Measurements from ENCODE around the gene CD300LB.

DNA sequence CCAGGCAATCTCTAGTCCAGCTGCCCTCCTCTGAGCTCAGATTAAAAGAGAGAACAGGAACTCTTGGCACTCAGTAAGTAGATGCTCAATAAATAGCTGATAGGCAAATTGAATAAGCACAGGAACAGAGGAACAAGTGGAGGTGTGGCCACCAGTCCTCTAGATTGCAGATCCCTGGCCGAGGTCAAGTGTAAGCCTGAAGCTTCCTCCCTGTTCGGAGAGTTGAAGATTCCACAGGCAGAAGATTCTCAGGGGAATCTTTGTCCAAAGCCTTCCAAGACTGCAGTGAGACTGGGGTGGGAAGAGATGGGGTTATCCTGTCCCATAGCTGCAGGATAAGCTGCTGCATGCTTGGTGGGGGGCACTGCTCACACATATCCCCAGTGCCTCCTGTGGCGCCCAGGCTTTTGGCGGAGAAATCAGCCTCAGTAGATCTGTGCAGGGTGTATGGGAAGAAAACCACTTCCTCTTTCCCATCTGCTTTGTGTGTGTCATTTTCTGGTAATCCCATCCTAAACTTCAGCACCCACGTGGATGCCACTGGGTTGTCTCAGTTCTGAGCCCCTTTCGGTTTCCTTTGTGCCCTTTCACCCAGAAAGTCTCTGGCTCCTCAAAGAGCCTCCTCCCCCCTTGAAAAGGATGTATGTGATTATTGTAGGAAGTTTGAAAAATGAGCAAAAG, 52.7 kb downstream of the CD300LB start:
- TF ChIP-seq, protein P1, sequence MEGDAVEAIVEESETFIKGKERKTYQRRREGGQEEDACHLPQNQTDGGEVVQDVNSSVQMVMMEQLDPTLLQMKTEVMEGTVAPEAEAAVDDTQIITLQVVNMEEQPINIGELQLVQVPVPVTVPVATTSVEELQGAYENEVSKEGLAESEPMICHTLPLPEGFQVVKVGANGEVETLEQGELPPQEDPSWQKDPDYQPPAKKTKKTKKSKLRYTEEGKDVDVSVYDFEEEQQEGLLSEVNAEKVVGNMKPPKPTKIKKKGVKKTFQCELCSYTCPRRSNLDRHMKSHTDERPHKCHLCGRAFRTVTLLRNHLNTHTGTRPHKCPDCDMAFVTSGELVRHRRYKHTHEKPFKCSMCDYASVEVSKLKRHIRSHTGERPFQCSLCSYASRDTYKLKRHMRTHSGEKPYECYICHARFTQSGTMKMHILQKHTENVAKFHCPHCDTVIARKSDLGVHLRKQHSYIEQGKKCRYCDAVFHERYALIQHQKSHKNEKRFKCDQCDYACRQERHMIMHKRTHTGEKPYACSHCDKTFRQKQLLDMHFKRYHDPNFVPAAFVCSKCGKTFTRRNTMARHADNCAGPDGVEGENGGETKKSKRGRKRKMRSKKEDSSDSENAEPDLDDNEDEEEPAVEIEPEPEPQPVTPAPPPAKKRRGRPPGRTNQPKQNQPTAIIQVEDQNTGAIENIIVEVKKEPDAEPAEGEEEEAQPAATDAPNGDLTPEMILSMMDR (IDR thresholded peaks at IDR 0.05) = no peak
- TF ChIP-seq, protein P2, sequence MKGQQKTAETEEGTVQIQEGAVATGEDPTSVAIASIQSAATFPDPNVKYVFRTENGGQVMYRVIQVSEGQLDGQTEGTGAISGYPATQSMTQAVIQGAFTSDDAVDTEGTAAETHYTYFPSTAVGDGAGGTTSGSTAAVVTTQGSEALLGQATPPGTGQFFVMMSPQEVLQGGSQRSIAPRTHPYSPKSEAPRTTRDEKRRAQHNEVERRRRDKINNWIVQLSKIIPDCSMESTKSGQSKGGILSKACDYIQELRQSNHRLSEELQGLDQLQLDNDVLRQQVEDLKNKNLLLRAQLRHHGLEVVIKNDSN (CRISPR knock-in tag; IDR thresholded peaks at IDR 0.05) = no peak
- TF ChIP-seq, protein P3, sequence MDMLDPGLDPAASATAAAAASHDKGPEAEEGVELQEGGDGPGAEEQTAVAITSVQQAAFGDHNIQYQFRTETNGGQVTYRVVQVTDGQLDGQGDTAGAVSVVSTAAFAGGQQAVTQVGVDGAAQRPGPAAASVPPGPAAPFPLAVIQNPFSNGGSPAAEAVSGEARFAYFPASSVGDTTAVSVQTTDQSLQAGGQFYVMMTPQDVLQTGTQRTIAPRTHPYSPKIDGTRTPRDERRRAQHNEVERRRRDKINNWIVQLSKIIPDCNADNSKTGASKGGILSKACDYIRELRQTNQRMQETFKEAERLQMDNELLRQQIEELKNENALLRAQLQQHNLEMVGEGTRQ (CRISPR knock-in tag; IDR thresholded peaks at IDR 0.05) = no peak
